Gastroesophageal sphincter (tissue), 3 donors: ENCODE results near the gene TYW1.
"Not testable (repeated sequence)": the region's sequence is repeated elsewhere in the genome, so short reads cannot be mapped to it uniquely, and the experiment has no call there.

Experiments
- CTCF ChIP-seq, 4 experiments: fragments of 200-600 bp in 2 of 4; fragments of 450-650 bp in 2 of 4; sonication (generic) in 1 of 4; IDR thresholded peaks; one replicate each; pipeline ENCODE4 v1.5.1; 2017 to 2019; ENCODE audit warnings: antibody characterized with exemption in 4 of 4, mild to moderate bottlenecking in 2 of 4, moderate library complexity in 2 of 4
- EP300 ChIP-seq: sonication (generic); formaldehyde crosslinking; IDR thresholded peaks from one replicate; pipeline ENCODE4 v1.6.1; 2017; ENCODE audit warnings: antibody characterized with exemption, mild to moderate bottlenecking
- POLR2A ChIP-seq, 2 donors: fragments of 450-650 bp; IDR thresholded peaks; one replicate each; pipeline ENCODE4 v1.6.1; 2017; ENCODE audit warnings: antibody characterized with exemption in 2 of 2, mild to moderate bottlenecking in 2 of 2, moderate library complexity in 1 of 2
- POLR2AphosphoS5 ChIP-seq: sonication (generic); formaldehyde crosslinking; IDR thresholded peaks from one replicate; pipeline ENCODE4 v1.6.1; 2017; ENCODE audit warnings: antibody characterized with exemption

GRCh38 chr7:67182956-67183750, 186.5 kb downstream of the TYW1 start:
- not testable (repeated sequence) for TF ChIP-seq CTCF (IDR thresholded peaks at IDR 0.05); EP300; POLR2A (IDR thresholded peaks at IDR 0.05); POLR2AphosphoS5
